Right renal cortex interstitium (tissue), 3 donors: Measurements from ENCODE around the gene NCAPG2. TPM values are rescaled to one million over a fixed set of nuclear protein-coding genes. Genes with fewer than 3 reads are reported as not detected.

Experiments
- DNase-seq, 3 donors: peaks; one replicate each; pipeline ENCODE4 v3.0.0-alpha.2; 2013; ENCODE audit warnings: low read depth in 3 of 3, low spot score in 2 of 3
- polyA plus RNA-seq, 3 donors: library from polyadenylated mRNA; unstranded; fragments of 120-200 nt; gene quantifications; one replicate each; pipeline ENCODE4 v1.2.1, GENCODE V29; 2013; ENCODE audit not compliant: insufficient read length in 3 of 3

Gene NCAPG2
- polyA plus RNA-seq, 3 donors, result 24.2 to 26.2 (median 25.7) TPM

- no peak for DNase-seq
Observed at GRCh38 chr7:158583810-158584209, 120.8 kb downstream of the NCAPG2 start.

GRCh38 chr7:158583143-158583542 lies 121.5 kb downstream of the NCAPG2 start:
- no peak for DNase-seq

GRCh38 chr7:158582089-158582456 lies 122.5 kb downstream of the NCAPG2 start:
- no peak for DNase-seq

GRCh38 chr7:158581440-158582088 lies 123.0 kb downstream of the NCAPG2 start:
- DNase-seq, result no peak

Other genes with a start within 250 kb of the NCAPG2 start
- 1 to 10 TPM; 6.8 to 7.9 (median 7.2) TPM for gene PTPRN2, start 117.0 kb downstream of the NCAPG2 start, polyA plus RNA-seq
- 10 to 100 TPM; 47.1 to 48.0 (median 47.7) TPM for gene ESYT2, start 124.7 kb upstream of the NCAPG2 start, polyA plus RNA-seq
- 10 to 100 TPM; 21.4 to 30.0 (median 28.2) TPM for gene DYNC2I1, start 151.8 kb upstream of the NCAPG2 start, polyA plus RNA-seq